Activated gamma-delta T cell treated with Interleukin-2 at 50 U/mL for 16 hours (primary cell): ENCODE measurements around the gene CPS1.

ENCODE experiments used
- DNase-seq: peaks from one replicate; pipeline ENCODE4 v3.0.0-alpha.2; 2020

The CPS1 gene

GRCh38 chr2:210617318-210617717 lies 60.9 kb downstream of the CPS1 start:
- DNase-seq: no peak

GRCh38 chr2:210617732-210618330 lies 61.4 kb downstream of the CPS1 start:
- DNase-seq: no peak

- no peak for DNase-seq
Measured at GRCh38 chr2:210620456-210620855, 64.1 kb downstream of the CPS1 start.

- no peak for DNase-seq
Measured at GRCh38 chr2:210623506-210623905, 67.1 kb downstream of the CPS1 start.

- DNase-seq: no peak
Measured at GRCh38 chr2:210626849-210627248, 70.5 kb downstream of the CPS1 start.

- no peak for DNase-seq
Measured at GRCh38 chr2:210630873-210631560, 74.6 kb downstream of the CPS1 start.

DNA sequence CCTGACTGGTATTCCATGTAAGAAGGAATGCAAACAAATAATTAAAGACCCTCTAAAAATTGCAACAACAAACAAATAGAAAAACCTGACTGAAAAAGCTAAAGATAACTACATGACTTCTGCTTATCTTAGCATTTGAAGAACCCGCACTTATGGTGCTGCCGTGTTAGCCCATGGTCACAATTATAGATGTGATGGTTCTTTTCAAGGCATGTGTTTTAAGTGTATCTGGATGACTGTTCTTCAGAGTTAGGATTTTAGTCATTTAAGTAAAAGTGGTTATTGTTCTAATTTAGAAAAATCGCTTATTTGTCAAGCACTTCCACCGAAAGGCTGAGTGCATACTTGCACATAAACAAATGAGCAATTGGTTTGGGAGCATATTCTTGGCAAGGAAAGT lies 77.3 kb downstream of the CPS1 start:
- no peak for DNase-seq

DNA sequence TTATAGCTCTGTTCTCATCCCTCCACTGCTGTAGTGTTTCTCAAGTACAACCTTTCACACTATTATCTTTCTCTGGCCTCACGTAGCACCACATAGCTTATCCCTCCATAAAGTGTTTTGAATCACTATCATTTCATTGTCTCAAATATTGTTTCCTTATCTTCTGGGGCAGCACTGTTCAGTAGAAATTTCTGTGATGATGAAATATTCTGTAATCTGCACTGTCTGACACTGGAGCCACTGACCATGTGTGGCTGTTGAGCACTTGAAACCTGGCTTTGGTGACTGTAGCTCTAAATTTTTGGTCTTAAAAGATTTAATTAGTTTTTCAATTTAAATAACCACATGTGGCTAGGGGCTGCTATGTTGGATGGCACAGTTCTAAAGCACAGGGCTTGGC lies 78.9 kb downstream of the CPS1 start:
- DNase-seq: no peak

GRCh38 chr2:210642333-210642732 lies 85.9 kb downstream of the CPS1 start:
- no peak for DNase-seq

DNA sequence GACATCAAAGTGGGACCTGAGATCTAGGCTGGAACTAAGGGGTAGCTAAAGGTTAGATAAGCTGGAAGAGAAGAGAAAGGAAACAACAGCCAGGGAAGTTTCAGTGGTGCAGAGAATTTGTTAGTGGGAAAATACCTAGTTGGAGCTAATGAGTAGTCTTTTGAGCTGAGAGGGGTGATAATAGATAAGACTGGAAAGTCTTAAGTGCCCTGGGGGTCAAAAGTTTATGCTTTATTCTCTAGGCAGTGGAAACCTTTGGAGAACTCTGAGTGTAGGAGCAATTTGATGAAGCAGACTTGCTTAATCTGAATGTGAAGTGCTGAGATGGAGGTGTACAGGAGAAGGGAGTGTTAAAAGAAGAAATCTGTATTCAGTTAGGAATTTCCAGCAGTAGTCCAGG lies 90.8 kb downstream of the CPS1 start:
- no peak for DNase-seq

- no peak for DNase-seq
Measured at GRCh38 chr2:210654091-210654490, 97.7 kb downstream of the CPS1 start.

- no peak for DNase-seq
Measured at GRCh38 chr2:210655229-210655975, 99.0 kb downstream of the CPS1 start.

DNA sequence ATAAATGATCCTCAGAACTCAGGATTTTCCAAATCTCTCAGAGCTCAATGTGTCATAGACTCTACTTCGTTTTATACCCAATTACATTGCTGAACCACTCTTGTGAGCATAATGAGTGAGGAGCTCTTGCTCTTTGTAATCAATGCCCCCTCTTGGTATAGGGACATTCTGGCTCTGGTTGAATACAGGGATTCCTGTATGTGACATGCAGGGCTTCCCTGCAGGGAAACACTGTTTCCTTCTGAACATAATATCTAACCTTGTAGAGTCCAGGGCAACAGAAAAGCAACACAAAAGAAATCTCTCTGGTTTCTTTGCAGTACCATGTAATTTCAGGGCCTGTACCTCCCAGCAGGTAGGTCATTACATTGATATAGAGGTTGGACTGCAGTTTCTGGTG lies 101.5 kb downstream of the CPS1 start:
- no peak for DNase-seq

DNA sequence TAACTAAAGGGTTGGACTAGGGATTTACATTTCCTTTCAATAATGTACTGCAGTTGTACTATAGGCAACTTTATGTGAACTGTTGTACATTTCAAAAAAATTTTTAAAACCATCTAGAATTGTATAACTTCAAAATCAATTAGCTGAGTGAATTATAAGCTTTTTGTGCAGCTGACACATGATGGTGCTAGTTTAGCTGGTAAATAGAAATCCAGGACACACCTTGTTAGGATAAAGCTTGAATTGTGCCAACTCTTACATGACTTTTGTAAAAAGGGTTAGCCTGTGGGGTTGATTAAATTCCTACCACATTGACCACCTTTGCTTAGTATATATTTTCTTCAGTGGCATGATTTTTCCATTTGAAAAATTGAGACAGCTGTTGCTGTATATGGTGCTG lies 104.4 kb downstream of the CPS1 start:
- DNase-seq: no peak

DNA sequence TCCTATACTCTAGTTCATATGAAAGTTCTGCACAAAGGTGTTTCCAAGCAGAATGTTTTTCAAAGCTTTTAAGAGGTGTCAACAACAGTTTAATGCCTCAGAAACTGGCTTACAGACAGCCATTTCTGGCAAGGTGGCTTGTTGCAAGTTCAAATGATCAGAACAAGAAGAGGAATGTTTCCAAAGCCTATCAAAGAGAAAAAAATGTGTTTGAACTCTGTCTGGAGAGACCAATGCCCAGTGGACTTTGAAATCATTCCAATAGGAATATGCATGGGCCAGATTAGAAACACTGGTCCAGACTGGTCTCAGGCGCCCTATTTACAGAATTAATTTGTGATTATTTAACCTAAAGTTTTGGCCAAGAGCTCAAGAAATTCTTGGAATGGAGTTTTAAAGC lies 106.2 kb downstream of the CPS1 start:
- no peak for DNase-seq

GRCh38 chr2:210663631-210664089 lies 107.3 kb downstream of the CPS1 start:
- no peak for DNase-seq

DNA sequence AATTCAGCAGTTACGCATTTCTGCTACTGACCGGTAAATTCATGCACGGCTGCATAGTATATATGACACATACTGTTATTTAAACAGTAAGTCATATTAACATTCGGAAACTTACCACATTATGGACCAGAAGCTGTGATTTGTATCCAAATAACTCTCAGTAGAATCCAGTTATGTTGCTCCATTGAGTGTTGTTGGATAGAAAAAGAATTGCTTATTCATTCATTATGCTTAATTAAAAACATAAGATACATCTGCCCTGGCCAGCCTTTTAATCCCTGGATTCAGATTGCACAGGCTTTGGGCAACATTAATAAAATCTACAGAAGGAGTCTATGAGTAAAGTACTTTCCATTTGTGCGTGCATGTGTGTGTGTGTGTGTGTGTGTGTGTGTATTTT lies 111.3 kb downstream of the CPS1 start:
- DNase-seq: no peak

- no peak for DNase-seq
Measured at GRCh38 chr2:210671065-210671464, 114.7 kb downstream of the CPS1 start.

DNA sequence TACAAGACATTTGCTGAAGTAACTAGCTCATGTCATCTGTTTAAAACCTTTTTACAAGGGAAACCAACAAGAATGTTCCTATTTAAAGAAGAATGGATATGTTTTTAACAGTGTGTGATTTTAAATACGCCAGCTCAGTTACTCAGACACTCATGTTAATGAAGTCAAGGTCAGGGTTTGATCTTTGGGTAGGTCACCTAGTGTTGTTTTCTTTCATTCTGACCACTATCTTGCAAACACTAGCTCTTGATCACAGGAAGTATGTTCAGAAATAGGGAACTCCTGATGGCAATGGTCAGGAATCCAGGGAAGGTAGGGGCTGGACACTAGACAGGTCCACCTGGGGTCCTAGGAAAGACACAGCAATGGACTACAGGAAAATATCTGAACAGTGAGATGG lies 116.7 kb downstream of the CPS1 start:
- no peak for DNase-seq

GRCh38 chr2:210676067-210676466 lies 119.7 kb downstream of the CPS1 start:
- no peak for DNase-seq

DNA sequence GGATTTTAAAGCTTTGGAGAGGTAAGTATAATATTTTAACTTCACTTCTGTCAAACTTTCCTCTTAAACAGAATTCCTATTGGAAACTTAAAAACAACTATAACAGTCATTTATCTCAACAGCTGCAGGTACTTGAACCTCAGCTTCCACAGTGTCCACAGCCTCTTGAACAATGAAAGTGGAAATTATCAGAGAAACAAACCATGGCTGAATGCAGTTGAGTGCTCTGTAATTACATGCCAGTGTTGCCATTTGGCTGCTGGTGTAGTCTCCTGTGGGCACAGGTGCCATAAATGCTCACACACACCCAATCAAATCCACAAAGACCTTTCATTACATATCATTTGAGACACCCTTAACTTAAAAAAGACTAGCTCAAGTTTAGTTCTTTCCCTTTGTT lies 125.1 kb downstream of the CPS1 start:
- no peak for DNase-seq

DNA sequence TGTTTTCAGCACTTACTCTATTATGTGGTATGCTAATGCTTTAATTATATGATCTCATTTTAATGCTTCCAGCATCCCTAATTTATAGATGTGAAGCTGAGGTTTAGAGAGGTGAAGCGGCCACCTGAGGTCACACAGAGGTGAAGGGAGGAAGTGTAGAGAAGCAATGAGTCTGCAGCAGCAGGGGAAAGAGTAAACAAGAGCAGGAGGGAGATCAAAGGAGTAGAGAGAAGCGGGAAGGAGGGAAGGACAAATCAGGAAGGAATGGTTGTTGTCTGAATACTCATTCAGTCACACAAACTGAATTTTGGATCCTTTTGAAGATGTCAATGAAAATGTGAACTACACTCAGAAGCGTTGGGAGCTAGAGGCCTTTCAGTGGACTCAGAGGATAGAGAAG lies 130.0 kb downstream of the CPS1 start:
- DNase-seq: no peak

- DNase-seq: no peak
Measured at GRCh38 chr2:210687786-210688470, 131.5 kb downstream of the CPS1 start.

- no peak for DNase-seq
Measured at GRCh38 chr2:210707900-210708299, 151.5 kb downstream of the CPS1 start.
